Measurements from ENCODE around the gene FKBP5.

- no peak for TF ChIP-seq CTCF (IDR thresholded peaks at IDR 0.05; ENCODE audit: low read length)
- TF ChIP-seq EZH2 (IDR thresholded peaks at IDR 0.05; ENCODE audit: borderline replicate concordance, low read length), result no peak
Observed at GRCh38 chr6:35566794-35567193, 121.9 kb downstream of the FKBP5 start.

Measured in OCI-LY1 (cell line).